Measurements from ENCODE around the gene CD52. TPM values are rescaled to one million over a fixed set of nuclear protein-coding genes. Genes with fewer than 3 reads are reported as not detected.

Gene CD52
- polyA plus RNA-seq, 4 donors = 23.1 to 116 (median 36.8) TPM

DNA sequence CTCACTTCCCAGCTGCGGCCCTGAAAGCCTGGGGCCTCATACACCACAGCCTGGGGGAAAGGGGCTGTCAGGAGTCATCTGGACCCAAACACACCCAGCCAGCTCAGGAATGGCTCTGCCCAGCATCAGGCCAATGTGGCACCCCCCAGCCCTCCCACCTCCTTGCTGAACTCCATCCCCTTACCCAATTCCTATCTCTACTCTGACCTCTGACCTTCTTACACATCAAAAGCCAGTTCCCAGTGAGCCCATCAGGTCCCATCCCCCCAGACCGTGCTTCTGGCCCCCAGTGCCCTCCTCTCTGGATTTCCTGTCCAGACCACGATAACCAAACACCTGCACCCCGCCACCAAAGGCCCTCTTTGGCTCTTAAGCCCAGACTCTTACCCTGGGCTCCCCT is 19.9 kb downstream of the CD52 start:
- peaks cover 0 to 5% (median 0%) of the 10 kb centered on the region in 3 donors for H3K27me3 ChIP-seq (ENCODE audit: control insufficient read depth in 3 of 3, insufficient read depth in 3 of 3, low read length in 3 of 3)
- WGBS, 3 donors = 66 to 82% (median 77%) methylated on average over 4 of the region's 4 CpGs
- H3K9me3 ChIP-seq (ENCODE audit: control insufficient read depth in 2 of 2, insufficient read depth in 1 of 2, low read depth in 1 of 2, low read length in 1 of 2) = peaks cover 0 to 3% of the 10 kb centered on the region in 2 donors
- no peak for FAIRE-seq
- peaks cover 0 to 7% (median 3%) of the 10 kb centered on the region in 3 donors for H3K4me1 ChIP-seq (ENCODE audit: control insufficient read depth in 3 of 3, insufficient read depth in 2 of 3, low read depth in 1 of 3, low read length in 2 of 3)
- H3K4me3 ChIP-seq (ENCODE audit: low read depth in 1 of 3, low read length in 3 of 3) = no peak overlapping the region
- DNase-seq = no peak
- H3K27ac ChIP-seq (ENCODE audit: low read depth in 1 of 3, low read length in 2 of 3) = no peak overlapping the region
- H3K36me3 ChIP-seq (ENCODE audit: control insufficient read depth in 3 of 3, insufficient read depth in 2 of 3, low read depth in 1 of 3, low read length in 3 of 3) = peaks cover 0 to 16% (median 3%) of the 10 kb centered on the region in 3 donors

DNA sequence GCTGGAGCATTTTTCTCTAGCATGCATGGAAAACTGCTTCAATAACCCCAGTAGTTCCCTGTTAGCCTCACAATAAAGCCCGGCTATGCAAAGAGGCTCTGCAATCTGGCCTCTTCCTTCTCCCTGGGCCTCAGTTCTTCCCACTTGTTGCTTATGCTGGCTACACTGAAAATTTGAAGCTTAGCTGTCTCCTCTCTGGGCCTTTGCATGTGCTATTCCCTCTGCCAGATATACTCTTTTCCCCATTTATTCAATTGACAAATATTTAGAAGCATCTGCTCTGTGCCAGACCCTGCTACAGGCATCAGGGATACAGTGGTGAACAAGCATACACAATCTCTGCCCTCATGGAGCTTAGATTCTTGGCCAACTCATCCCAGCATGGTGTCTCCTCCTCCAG is 20.9 kb downstream of the CD52 start:
- peaks cover 0 to 7% (median 3%) of the 10 kb centered on the region in 3 donors for H3K4me1 ChIP-seq (ENCODE audit: control insufficient read depth in 3 of 3, insufficient read depth in 2 of 3, low read depth in 1 of 3, low read length in 2 of 3)
- FAIRE-seq (no peak), DNase-seq (no peak)
- peaks cover 0 to 18% (median 3%) of the 10 kb centered on the region in 3 donors for H3K36me3 ChIP-seq (ENCODE audit: control insufficient read depth in 3 of 3, insufficient read depth in 2 of 3, low read depth in 1 of 3, low read length in 3 of 3)
- 78 to 100% (median 88%) methylated on average over 1 of the region's 1 CpG for WGBS, 3 donors
- no peak overlapping the region for H3K4me3 ChIP-seq (ENCODE audit: low read depth in 1 of 3, low read length in 3 of 3)
- no peak overlapping the region for H3K27ac ChIP-seq (ENCODE audit: low read depth in 1 of 3, low read length in 2 of 3)
- H3K9me3 ChIP-seq (ENCODE audit: control insufficient read depth in 2 of 2, insufficient read depth in 1 of 2, low read depth in 1 of 2, low read length in 1 of 2) = peaks cover 0 to 3% of the 10 kb centered on the region in 2 donors
- H3K27me3 ChIP-seq (ENCODE audit: control insufficient read depth in 3 of 3, insufficient read depth in 3 of 3, low read length in 3 of 3) = peaks cover 0 to 5% (median 0%) of the 10 kb centered on the region in 3 donors

DNA sequence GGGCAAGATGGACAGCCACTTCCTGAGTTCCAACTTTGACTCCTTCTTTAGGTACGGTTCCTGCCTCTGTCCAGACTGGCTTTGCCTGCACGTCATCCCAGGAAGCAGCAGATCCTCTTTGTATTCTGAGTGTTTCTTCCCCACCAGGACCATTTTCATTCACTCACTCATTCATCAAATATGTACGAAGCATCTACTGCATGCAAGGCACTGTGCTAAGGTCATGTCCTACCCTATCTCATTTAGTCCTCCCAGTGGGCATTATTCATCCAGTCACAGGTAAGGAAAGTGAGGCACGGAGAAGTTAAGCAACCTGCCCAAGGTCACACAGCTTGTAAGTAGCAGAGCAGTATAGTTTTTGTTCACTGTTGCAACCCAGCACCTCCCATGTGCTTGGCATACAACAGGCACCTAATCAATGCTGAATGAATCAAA is 22.3 kb downstream of the CD52 start:
- DNase-seq (no peak), FAIRE-seq (no peak)
- Histone ChIP-seq H3K9me3 (ENCODE audit: control insufficient read depth in 2 of 2, insufficient read depth in 1 of 2, low read depth in 1 of 2, low read length in 1 of 2) (peaks cover 0 to 3% of the 10 kb centered on the region in 2 donors), H3K36me3 (ENCODE audit: control insufficient read depth in 3 of 3, insufficient read depth in 2 of 3, low read depth in 1 of 3, low read length in 3 of 3) (peaks cover 0 to 25% (median 3%) of the 10 kb centered on the region in 3 donors), H3K4me1 (ENCODE audit: control insufficient read depth in 3 of 3, insufficient read depth in 2 of 3, low read depth in 1 of 3, low read length in 2 of 3) (peaks cover 0 to 7% (median 3%) of the 10 kb centered on the region in 3 donors), H3K27me3 (ENCODE audit: control insufficient read depth in 3 of 3, insufficient read depth in 3 of 3, low read length in 3 of 3) (no peaks in the 10 kb centered on the region), H3K4me3 (ENCODE audit: low read depth in 1 of 3, low read length in 3 of 3) (no peak overlapping the region), H3K27ac (ENCODE audit: low read depth in 1 of 3, low read length in 2 of 3) (no peak overlapping the region)
- 67 to 78% (median 73%) methylated on average over 4 of the region's 4 CpGs for WGBS, 3 donors

DNA sequence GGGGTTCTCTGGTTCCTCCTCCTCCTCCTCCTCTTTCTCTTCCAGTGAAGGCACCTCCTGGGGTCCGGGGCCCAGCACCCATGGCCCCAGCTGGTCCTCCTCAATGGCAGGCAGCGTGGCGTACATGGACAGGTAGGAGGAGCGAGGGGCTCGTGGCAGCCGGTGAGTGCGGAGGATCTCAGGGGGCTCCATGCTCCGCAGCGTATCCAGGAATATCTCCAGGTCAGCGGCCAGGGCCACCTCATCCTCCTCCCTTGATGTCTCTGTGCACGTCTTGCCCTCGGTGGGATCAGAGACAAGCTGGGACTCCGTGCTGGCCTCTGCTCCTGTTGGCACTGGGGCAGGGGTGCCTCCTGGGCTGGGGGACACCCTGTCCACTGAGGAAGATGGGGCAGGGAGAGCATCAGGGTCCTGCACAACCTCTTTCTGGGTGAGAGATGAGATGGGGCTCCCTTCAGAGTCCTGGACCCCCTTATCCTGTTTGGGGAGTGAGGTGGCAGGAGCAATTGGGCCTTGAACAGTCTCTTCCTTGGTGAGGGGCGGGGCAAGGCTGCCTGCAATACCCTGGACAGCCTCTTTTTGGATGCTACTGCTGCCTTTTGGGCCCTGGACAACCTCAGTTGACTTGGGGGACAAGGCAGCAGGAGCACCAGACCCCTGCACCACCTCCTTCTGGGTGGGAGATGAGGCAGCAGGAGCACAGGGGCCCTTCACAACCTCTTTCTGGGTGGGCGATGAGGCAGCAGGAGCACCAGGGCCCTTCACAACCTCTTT is 26.6 kb downstream of the CD52 start:
- DNase-seq = no peak
- Histone ChIP-seq H3K27ac (ENCODE audit: low read depth in 1 of 3, low read length in 2 of 3) (no peak overlapping the region), H3K27me3 (ENCODE audit: control insufficient read depth in 3 of 3, insufficient read depth in 3 of 3, low read length in 3 of 3) (no peaks in the 10 kb centered on the region), H3K36me3 (ENCODE audit: control insufficient read depth in 3 of 3, insufficient read depth in 2 of 3, low read depth in 1 of 3, low read length in 3 of 3) (peaks cover 0 to 31% (median 9%) of the 10 kb centered on the region in 3 donors), H3K9me3 (ENCODE audit: control insufficient read depth in 2 of 2, insufficient read depth in 1 of 2, low read depth in 1 of 2, low read length in 1 of 2) (no peaks in the 10 kb centered on the region), H3K4me3 (ENCODE audit: low read depth in 1 of 3, low read length in 3 of 3) (no peak overlapping the region), H3K4me1 (ENCODE audit: control insufficient read depth in 3 of 3, insufficient read depth in 2 of 3, low read depth in 1 of 3, low read length in 2 of 3) (no peaks in the 10 kb centered on the region)
- FAIRE-seq = no peak
- WGBS, 3 donors = 89 to 93% (median 90%) methylated on average over 14 to 15 of the region's 15 CpGs

DNA sequence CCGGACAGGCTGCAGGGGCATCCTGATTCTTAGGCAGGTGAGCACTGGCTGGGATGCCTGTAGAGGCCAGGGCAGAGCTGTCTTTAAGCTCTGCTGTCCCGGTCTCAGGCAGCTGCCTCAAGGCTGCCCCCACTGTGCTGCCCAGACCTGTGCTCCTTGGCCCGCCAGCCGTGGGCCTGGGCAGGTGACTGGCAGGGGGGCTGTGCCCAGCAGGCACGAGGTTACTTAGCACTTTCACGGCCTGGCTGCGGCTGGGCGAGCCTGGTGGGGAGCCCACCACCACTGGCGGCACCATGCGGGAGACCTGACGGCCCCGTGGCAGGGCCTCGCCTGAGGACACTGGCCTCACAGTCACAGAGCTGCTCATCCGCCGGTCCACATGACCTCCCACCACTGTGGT is 28.0 kb downstream of the CD52 start:
- no peaks in the 10 kb centered on the region for H3K27me3 ChIP-seq (ENCODE audit: control insufficient read depth in 3 of 3, insufficient read depth in 3 of 3, low read length in 3 of 3)
- FAIRE-seq (no peak), DNase-seq (no peak)
- H3K4me1 ChIP-seq (ENCODE audit: control insufficient read depth in 3 of 3, insufficient read depth in 2 of 3, low read depth in 1 of 3, low read length in 2 of 3) = peaks cover 0 to 7% (median 3%) of the 10 kb centered on the region in 3 donors
- H3K4me3 ChIP-seq (ENCODE audit: low read depth in 1 of 3, low read length in 3 of 3) = no peak overlapping the region
- H3K9me3 ChIP-seq (ENCODE audit: control insufficient read depth in 2 of 2, insufficient read depth in 1 of 2, low read depth in 1 of 2, low read length in 1 of 2) = no peaks in the 10 kb centered on the region
- WGBS, 3 donors = 84 to 86% (median 85%) methylated on average over 13 to 15 of the region's 15 CpGs
- H3K27ac ChIP-seq (ENCODE audit: low read depth in 1 of 3, low read length in 2 of 3) = no peak overlapping the region
- H3K36me3 ChIP-seq (ENCODE audit: control insufficient read depth in 3 of 3, insufficient read depth in 2 of 3, low read depth in 1 of 3, low read length in 3 of 3) = peaks cover 0 to 31% (median 6%) of the 10 kb centered on the region in 3 donors

DNA sequence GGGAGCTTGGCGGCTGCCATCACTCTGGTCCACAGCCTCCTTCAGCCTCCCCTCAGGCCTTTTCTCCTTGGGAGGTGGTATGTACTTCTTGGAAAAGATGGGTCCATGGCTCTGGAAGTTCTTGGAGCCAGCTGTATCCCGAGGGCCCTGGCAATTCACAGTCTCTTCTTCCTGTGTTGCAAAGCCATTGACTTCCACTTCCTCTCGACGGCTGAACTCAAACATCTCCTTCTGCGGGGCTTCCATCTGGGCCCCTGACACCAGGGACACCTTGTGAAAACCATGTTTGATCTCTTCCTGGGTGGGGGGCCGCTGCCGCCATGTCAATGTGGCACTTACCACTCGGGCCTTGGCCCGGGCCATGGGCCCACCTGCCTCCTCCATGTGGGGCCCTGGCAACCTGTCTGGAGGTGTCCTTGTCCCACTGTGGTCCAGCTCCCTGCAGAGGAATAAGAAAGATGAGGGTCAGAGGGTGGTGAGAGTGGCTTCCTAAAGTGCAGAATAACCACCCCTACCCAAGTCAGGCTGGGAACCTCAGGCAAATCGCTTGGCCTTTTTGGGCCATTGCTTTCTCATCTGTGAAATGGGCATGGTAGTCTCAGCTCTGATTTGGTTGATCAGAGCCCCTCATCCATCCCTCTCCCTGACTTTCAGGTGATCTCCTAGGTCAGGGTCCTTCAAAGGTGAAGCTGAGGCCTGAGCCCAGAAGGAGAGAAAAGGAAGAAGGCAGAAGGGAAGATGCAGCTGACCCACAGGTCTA is 28.7 kb downstream of the CD52 start:
- 67 to 82% (median 75%) methylated on average over 10 of the region's 10 CpGs for WGBS, 3 donors
- DNase-seq (no peak), FAIRE-seq (no peak)
- no peak overlapping the region for H3K27ac ChIP-seq (ENCODE audit: low read depth in 1 of 3, low read length in 2 of 3)
- peaks cover 0 to 14% (median 7%) of the 10 kb centered on the region in 3 donors for H3K4me1 ChIP-seq (ENCODE audit: control insufficient read depth in 3 of 3, insufficient read depth in 2 of 3, low read depth in 1 of 3, low read length in 2 of 3)
- no peaks in the 10 kb centered on the region for H3K27me3 ChIP-seq (ENCODE audit: control insufficient read depth in 3 of 3, insufficient read depth in 3 of 3, low read length in 3 of 3)
- H3K4me3 ChIP-seq (ENCODE audit: low read depth in 1 of 3, low read length in 3 of 3) = no peak overlapping the region
- peaks cover 0 to 31% (median 6%) of the 10 kb centered on the region in 3 donors for H3K36me3 ChIP-seq (ENCODE audit: control insufficient read depth in 3 of 3, insufficient read depth in 2 of 3, low read depth in 1 of 3, low read length in 3 of 3)
- no peaks in the 10 kb centered on the region for H3K9me3 ChIP-seq (ENCODE audit: control insufficient read depth in 2 of 2, insufficient read depth in 1 of 2, low read depth in 1 of 2, low read length in 1 of 2)

DNA sequence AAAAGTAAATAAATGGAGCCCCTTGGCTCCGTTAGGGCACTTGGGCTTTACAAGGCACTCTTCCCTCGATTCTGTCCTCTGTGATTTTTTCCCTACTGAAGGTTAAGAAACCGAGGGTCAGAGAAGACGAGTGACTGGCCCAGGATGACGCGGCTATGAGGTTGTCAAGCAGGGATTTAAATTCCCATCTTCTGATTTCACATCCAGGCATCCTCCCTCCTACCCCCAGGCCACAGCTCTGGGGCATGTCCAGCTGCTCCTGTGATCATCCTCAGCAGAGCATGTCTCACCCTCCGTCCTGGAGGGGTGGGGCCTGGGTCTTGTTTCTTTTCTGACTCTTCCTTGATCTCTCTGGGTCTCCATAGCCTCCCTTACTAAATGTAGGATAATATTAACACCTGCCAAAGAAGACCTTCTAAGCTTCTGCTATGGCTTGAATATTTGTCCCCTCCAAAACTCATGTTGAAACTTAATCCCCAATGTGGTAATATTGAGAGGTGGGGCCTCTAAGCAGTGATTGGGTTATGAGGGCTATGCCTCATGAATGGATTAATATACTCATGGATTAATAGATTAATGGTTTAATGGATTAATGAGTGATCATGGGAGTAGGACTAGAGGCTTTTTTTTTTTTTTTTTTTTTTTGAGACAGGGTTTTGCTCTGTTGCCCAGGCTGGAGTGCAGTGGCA is 31.6 kb downstream of the CD52 start:
- DNase-seq = no peak

DNA sequence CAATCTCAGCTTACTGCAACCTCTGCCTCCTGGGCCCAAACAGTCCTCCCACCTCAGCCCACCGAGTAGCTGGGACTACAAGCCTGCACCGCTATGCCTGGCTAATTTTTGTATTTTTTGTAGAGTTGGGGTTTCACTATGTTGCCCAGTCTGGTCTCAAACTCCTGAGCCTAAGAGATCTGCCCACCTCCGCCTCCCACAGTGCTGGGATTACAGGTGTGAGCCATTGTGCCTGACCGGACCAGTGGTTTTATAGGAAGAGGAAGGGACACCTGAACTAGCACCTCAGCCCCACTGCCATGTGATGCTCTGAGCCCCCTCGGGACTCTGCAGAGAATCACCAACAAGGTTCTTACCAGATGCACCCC is 32.1 kb downstream of the CD52 start:
- Histone ChIP-seq H3K4me3 (ENCODE audit: low read depth in 1 of 3, low read length in 3 of 3) (no peak overlapping the region), H3K9me3 (ENCODE audit: control insufficient read depth in 2 of 2, insufficient read depth in 1 of 2, low read depth in 1 of 2, low read length in 1 of 2) (no peaks in the 10 kb centered on the region), H3K4me1 (ENCODE audit: control insufficient read depth in 3 of 3, insufficient read depth in 2 of 3, low read depth in 1 of 3, low read length in 2 of 3) (peaks cover 3 to 47% (median 7%) of the 10 kb centered on the region in 3 donors), H3K27me3 (ENCODE audit: control insufficient read depth in 3 of 3, insufficient read depth in 3 of 3, low read length in 3 of 3) (no peaks in the 10 kb centered on the region), H3K27ac (ENCODE audit: low read depth in 1 of 3, low read length in 2 of 3) (peak overlapping the region in 1 of 3 donors; percentile 97), H3K36me3 (ENCODE audit: control insufficient read depth in 3 of 3, insufficient read depth in 2 of 3, low read depth in 1 of 3, low read length in 3 of 3) (peaks cover 0 to 23% (median 6%) of the 10 kb centered on the region in 3 donors)
- 87 to 92% (median 91%) methylated on average over 5 of the region's 5 CpGs for WGBS, 3 donors
- FAIRE-seq (no peak), DNase-seq (no peak)

More for the DNA sequence above, 31.6 kb downstream of the CD52 start:
- Histone ChIP-seq H3K36me3 (ENCODE audit: control insufficient read depth in 3 of 3, insufficient read depth in 2 of 3, low read depth in 1 of 3, low read length in 3 of 3) (peaks cover 0 to 24% (median 6%) of the 10 kb centered on the region in 3 donors), H3K27ac (ENCODE audit: low read depth in 1 of 3, low read length in 2 of 3) (no peak overlapping the region), H3K27me3 (ENCODE audit: control insufficient read depth in 3 of 3, insufficient read depth in 3 of 3, low read length in 3 of 3) (no peaks in the 10 kb centered on the region), H3K9me3 (ENCODE audit: control insufficient read depth in 2 of 2, insufficient read depth in 1 of 2, low read depth in 1 of 2, low read length in 1 of 2) (no peaks in the 10 kb centered on the region), H3K4me1 (ENCODE audit: control insufficient read depth in 3 of 3, insufficient read depth in 2 of 3, low read depth in 1 of 3, low read length in 2 of 3) (peaks cover 0 to 41% (median 7%) of the 10 kb centered on the region in 3 donors), H3K4me3 (ENCODE audit: low read depth in 1 of 3, low read length in 3 of 3) (no peak overlapping the region)
- WGBS, 3 donors = 85 to 91% (median 88%) methylated on average over 7 of the region's 7 CpGs
- no peak for FAIRE-seq
